Stimulated activated CD4-positive, alpha-beta T cell treated with anti-CD3 and anti-CD28 coated beads, Interleukin-15, amount 100 ng/mL, for 24 hours (primary cell): ENCODE data around the gene ALPK3.
A peak's percentile ranks its signal among the peaks of the same experiment; 100 is the strongest.

Experiments used
- DNase-seq: peaks from one replicate; pipeline ENCODE4 v3.0.0-alpha.2; 2020

Gene ALPK3

DNA sequence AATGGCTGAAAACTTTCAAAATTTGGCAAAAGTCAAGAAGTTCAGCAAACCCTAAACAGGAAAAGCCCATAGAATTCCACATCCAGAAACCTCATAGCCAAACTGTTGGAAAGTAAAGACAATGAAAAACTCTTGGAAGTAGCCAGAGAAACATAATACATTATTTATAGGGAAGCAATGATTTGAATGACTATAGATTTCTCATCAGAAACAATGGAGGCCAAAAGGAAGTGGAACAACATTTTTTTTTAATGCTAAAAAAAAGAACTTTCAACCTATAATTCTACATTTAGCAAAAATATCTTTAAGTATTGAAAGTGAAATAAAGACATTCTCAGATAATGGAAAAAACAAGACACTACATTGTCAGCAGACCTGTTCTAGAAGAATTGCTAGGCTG, 30.2 kb downstream of the ALPK3 start:
- DNase-seq: no peak

DNA sequence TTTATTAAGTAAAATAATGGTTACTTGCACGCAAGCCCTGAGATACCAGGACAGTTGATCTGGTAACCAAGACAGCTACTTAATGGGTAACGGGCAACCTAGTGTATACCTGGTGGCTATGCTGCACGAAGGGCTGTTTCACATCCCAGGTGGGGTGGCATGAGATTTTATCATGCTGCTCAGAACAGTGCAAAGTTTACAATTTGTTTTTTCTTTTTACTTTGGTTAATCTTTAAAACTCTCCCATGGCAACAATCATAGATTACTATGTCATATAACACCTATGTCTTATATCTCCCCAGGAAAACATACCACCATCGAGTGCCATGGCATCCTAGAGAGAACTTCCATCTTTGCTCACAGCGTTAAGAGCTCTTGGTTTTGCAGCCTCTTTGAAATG, 35.1 kb downstream of the ALPK3 start:
- DNase-seq: no peak

DNA sequence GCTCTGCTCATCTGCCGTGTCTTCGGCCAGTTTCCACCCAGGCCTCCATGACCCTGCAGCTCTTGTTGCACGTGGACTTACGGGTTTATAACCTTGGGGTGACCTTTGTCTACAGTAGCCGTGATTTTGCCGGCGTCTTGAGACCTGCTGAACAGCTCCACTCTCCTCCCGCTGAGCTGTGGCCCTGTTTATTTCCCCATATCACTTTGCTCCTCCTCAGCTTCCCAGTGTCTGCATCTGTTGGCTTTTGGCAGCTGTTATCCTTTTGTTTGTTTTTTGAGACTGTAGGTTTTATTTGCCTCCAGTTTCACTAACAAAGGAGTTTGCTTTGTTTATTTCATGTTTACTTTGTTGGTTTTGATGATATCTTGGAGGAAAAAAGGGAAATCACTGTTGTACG, 38.0 kb downstream of the ALPK3 start:
- no peak for DNase-seq

DNA sequence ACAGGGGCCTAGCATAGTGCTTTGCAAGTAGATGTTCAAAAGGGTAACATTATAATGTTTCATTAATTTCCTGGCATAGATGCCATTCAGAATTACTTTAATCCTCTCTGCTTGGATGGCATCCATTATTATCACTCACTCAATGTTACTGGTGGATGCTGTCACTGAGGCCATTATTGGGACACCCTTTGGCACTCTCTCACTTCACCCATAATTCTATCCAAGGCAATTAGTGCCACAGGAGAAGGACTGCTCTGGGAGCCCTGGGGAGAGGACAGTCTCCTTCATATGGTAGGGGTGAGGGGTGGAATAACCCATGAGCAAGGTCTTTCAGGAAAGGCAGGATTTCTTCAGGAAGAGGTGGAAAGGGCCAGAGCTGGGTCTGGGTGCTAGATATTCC, 38.6 kb downstream of the ALPK3 start:
- no peak for DNase-seq

DNA sequence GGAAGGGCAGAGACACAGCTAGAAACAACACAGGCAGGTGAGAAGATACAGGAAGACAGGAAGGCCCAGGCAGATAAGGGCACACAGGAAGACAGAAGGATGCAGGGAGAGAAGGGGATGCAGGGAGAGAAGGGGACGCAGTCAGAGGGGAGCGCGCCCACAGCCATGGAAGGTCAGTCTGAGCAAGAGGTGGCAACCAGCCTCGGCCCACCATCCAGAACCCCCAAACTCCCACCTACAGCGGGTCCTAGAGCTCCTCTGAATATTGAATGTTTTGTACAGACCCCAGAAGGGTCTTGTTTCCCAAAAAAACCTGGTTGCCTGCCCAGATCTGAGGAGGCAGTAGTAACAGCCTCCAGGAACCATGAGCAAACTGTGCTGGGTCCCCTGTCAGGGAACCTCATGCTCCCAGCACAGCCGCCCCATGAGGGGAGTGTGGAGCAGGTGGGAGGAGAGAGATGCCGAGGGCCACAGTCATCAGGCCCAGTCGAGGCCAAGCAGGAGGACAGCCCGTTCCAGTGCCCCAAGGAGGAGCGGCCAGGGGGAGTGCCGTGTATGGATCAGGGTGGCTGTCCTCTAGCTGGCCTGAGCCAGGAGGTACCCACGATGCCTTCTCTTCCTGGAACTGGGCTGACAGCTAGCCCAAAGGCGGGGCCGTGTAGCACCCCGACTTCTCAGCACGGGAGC, 39.7 kb downstream of the ALPK3 start:
- no peak for DNase-seq

DNA sequence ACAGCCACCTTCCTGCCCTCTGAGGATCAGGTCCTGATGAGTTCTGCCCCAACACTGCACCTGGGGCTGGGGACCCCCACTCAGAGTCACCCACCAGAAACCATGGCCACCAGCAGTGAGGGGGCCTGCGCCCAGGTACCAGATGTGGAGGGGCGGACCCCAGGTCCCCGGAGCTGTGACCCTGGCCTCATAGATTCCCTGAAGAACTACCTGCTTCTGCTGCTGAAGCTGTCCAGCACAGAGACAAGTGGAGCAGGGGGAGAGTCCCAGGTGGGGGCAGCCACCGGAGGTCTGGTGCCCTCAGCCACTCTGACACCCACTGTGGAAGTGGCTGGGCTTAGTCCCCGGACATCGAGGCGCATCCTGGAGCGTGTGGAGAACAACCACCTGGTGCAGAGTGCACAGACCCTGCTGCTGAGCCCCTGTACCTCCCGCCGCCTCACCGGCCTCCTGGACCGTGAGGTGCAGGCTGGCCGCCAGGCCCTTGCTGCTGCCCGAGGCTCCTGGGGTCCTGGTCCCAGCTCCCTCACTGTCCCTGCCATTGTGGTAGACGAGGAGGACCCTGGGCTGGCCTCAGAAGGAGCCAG, 40.4 kb downstream of the ALPK3 start:
- DNase-seq: no peak

DNA sequence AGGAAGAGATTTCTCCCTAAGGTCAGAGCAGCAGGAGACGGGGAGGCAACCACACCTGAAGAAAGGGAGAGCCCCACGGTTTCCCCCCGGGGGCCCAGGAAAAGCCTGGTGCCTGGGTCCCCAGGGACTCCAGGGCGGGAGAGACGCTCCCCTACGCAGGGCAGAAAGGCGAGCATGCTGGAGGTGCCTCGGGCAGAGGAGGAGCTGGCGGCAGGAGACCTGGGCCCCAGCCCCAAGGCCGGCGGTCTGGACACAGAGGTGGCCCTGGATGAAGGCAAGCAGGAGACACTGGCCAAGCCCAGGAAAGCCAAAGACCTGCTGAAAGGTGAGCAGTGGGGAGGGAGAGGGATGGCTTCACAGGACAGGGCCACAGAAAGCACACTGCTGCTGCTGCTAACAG, 41.1 kb downstream of the ALPK3 start:
- DNase-seq: no peak

DNA sequence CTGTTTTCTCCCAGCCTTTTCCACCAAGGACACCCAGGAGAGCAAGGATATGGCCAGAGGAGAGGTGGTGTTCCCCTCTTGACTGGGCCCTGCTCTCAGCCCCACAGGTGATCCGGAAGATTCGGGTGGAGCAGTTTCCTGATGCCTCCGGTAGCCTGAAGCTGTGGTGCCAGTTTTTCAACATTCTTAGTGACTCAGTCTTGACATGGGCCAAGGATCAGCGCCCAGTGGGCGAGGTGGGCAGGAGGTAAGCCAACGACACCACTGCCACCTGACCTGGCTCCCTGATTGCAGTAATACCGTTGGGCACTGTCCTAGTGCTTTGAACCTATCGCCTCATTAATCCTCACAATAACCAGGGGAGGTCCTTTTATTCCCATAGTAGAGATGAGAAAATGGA, 42.0 kb downstream of the ALPK3 start:
- DNase-seq: no peak

DNA sequence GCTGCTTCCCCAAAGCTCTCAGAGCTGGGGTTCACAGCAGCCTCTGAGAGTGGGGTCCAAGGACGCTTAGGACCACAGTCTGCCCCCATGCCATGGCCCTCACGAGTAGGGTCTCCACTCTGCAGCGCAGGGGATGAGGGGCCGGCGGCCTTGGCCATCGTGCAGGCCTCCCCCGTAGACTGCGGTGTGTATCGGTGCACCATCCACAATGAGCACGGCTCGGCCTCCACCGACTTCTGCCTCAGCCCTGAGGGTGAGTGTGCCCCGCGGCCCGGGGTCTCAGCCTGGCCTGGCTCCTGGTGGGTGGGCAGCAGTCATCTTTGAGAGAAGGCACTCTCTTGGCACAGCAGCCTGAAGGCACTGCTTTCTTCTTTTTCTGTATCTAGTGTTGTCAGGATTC, 42.5 kb downstream of the ALPK3 start:
- DNase-seq: no peak

DNA sequence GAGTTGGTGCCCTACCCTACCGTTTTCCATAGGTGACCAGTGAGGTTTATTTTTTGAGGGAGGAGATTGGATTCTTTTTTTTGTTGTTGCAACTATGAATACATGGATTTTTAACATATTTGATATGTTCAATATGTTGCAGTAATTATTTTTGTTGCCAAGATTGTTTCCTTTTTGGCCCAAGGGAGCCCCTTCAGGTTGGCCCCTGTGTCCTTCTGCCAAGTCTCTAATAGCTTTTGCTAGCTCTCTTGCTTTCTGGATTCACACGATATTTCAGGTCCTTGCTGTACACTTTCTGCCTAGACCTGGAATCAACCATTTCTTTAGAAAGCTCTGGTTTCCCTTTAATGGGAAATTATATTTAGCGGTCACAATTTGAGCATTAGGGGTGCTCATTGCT, 44.6 kb downstream of the ALPK3 start:
- no peak for DNase-seq

DNA sequence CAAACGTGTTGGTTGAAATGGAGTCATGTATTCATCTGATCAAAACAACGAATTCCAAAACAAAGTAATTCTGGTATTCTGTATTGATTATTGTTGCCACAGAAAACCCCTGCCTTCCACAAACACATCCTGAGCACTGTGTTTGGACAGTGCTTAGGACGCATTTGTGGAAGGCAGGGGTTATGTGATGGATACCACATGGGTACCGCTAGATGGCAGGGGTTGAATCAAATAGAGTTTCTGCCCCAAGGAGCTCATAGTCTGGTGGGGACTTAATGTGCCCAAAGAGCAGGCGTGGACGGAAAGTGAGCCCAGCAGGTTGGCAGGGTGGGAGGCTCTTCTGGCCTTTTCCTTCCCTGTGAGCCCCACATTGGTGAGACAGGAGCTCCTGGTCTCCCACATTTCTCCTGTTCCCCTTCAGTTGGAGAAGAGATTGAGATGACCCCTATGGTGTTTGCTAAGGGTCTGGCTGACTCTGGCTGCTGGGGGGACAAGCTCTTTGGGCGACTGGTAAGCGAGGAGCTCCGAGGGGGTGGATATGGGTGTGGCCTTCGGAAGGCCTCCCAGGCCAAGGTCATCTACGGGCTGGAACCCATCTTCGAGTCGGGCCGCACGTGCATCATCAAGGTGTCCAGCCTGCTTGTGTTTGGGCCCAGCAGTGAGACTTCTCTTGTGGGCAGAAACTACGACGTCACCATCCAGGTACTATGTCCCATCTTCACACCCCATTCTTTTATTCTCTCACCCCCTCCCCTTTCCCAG, 45.2 kb downstream of the ALPK3 start:
- no peak for DNase-seq

DNA sequence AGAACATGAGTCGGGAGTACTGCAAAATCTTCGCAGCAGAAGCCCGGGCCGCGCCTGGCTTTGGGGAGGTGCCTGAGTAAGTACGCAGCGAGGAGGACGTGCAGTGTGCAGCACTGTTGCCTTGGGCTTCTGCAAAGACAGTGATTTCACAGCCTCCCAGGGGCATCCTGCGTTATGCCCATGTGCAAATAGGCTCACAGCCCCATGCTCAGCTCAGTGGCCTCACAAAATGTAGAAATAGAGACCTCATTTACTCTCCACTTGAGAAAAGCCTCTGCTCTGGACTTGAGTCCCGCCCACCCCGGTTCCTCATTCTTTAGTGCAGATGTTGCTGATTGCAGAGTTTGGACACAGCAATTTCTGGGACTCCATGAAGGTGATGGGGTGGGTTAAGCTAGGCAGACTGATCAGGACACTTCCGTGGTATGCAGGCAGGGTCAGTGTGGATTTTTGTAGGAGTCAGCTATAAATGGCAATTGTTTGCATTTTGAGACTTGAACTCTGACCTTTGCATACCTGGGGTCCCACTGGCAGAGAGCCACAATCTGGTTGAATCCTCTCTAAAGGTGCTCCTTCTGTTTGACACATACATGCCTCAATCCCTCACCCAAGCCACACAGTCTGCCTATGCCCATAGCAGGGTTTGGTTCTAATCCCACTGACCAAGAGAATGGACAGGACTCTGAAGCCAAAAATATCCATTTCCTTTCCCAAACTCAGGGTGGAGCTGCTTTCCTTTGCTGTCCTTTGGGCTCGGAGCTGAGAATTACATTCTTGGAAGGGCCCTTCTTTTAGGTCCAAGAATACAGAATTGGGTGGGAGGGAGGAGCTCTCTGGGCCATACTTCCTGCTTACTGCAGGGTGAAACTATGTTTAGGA, 46.6 kb downstream of the ALPK3 start:
- no peak for DNase-seq

DNA sequence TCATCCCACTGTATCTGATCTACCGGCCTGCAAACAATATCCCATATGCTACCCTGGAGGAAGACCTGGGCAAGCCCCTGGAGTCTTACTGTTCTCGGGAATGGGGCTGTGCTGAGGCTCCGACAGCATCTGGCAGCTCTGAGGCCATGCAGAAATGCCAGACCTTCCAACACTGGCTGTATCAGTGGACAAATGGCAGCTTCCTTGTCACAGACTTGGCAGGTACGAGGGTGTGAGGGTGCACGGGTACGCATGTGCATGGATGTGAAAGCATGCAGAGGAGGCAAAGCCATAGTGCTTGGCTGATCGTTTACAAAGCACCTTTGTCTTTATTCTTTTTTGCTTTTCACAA, 47.3 kb downstream of the ALPK3 start:
- no peak for DNase-seq

DNA sequence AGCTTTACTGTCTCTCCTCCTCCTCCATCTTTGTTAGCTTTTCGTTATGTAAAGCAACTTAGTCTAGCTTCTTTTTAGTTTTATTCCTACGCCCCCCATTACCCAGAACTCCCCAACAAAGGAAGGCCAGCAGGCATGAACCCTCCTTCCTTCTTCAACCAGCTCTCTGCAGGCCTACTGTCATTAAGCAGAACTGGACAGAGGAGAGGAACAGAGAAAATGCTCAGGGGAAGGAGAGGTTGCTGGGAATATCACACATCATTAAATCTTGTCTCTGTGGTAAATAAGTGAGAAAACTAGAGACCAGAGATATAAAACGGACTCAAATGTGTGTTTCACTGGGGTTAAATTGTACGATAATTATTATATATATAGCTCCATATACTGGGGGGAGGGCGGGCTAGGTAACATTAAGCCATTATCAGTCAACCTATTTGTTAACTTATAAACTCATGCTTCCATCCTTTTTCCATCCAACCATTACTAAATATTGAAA, 48.0 kb downstream of the ALPK3 start:
- DNase-seq: no peak

DNA sequence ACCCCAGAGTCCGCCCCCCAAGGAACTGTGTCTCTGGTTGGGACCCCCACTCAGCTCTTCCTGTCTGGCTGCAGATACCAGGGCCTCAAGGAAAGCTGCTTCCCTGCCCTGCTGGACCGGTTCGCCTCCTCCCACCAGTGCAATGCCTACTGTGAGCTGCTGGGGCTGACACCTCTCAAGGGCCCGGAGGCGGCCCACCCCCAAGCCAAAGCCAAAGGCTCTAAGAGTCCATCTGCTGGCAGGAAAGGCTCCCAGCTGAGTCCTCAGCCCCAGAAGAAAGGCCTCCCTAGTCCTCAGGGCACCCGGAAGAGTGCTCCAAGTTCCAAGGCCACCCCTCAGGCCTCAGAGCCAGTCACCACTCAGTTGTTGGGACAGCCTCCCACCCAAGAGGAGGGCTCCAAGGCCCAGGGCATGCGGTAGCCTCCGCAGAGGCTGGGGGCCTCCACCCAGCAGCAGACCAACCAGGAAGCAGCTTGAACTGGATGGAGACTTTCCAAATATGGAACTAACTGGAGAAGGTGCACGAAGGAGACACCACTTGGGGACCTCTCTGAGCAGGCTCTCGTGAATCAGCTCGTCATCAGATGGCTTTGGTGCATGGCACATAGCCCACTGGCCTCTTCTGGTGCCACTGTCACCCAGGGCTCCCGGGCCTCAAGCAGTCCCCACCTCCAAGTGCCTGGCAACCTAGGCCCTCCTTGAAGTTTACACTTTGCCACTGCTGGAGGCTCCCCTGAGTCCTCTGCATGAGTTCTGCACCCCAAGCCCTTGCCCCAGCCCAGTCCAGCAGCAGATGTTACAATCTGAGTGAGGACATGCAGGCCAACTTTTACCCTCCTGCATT, 51.1 kb downstream of the ALPK3 start:
- DNase-seq: no peak

DNA sequence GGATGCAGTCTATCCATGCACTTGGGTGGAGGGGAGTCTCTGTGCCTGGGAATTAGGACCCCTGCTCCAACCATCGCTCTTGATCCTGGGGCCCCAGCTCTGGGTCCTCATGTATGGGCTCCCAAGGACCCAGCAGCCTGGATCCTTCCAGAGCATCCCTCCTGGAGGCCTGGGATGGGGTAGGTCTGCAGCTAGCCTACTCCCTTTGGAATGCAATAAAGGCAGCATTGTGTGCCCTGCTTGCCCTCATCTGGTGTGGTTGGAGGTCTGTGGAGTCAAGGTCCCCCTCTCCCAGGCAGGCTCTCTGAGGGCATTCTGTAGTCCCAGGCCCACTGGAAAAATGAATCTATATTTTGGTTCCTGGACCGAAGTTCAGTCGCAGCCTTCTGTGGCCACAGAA, 52.4 kb downstream of the ALPK3 start:
- no peak for DNase-seq

DNA sequence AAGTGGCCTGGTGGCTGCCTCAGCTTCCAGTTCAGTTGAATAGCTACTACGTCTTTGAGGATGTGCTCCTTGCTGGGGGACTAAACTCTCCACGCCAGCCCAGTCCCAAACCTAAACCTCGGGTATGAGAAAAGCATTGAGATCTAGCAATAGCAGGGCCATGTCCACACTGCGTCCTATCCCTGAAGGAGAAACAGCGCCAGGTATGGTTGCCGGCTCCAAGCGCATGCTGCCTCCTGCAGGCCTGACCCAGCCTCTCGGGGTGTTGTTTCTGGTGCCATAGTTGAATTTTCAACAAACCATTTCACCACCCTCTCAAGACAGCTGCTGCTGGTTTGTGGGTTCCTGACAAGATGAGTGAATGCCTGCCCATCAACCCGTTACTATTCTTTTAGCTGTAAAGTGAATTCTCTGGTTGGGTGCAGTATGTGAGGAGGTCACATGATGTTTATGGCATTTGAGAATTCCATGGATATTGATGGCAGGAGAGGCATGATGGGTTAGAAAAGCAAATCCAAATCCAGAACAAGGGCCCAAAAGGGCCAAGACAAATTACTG, 54.4 kb downstream of the ALPK3 start:
- peak; percentile 7 for DNase-seq

DNA sequence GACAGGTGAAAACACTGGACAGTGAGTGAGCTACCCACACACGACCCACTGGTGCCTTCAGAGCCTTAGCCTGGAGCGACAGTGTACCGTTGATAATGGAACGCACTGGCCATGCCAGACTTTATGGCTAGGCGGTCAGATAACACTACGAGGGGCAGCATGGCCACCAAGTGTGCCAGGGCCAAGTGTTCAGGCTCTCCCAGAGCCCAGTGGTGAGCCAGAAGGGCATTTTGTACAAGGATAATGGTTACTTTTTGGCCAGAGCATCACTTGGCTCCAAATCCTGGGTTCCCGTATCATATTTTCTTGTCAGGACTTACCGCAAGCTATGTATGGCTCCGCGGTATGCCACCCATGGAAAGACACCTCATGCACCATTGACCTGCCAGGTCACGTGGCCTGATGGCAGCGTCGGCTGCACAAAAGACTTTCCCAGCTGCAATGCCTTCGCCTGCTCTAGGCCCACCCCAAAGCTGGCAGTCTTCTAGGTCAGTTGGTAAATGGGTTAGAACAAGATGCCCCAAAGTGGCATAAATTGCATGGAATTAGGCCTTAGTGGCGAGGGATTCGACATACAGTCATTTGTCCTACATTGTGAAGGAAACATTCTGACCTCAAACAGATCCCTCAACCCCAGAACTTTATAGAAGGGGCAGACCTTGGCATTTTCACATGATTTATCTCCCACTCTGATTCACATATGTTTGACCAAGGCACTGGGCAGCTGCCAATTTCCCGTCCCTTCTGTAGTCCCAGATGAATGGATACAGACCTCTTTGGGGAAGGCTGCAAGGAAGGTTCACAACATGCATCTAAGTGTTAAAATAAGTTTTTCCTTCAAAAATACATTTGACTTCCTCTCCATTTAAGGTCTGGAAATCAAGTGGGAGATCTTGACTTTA, 55.1 kb downstream of the ALPK3 start:
- no peak for DNase-seq

DNA sequence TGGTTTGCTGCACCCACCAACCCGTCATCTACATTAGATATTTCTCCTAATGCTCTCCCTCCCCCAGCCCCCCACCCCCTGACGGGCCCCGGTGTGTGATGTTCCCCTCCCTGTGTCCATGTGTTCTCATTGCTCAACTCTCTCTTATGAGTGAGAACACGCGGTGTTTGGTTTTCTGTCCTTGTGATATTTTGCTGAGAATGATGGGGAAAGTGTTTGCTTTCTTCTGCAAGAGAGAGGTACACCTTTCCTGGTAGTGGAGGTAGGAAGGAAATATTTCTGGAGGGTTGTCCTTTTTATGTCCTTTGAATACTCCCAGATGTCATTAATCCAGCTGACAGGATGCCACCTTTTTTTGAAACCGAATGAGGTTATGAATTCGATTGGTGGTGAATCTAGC, 56.8 kb downstream of the ALPK3 start:
- no peak for DNase-seq

DNA sequence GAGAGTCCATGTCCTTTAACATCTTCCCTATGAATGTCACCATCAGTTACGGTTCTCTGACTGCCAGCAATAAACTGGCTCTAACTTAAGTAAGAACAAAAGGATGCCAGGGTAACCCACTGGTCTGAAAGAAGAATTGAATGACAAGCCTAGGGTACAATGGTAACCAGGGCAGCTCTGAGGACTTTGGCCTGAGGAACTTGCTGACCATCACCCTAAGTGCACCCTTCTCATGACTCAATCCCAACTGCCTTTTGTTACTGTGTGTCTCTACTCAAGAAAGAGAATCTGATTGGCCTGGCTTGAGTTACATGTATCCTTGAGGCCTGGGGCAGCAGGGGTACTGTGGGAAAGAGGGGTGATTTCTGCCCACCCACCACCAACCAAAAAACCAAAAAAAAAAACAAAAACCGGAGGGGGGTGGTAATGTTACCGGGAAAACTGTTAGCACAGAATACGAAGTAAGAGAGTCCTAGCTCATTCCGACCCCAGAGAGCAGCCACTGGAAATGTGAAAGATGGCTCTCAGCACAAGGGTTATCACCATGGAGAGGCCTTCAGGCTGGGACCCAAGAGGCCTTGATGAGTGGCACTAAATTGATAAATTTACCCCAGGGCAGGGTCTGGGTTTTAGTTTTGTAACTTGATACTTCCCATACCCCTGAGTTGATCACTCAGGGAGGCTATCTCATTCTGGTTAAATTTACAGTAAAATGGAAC, 58.0 kb downstream of the ALPK3 start:
- DNase-seq: no peak
